GM21367 (cell line): Measurements from ENCODE around the gene SMG6.
"Not testable (repeated sequence)": the region's sequence is repeated elsewhere in the genome, so short reads cannot be mapped to it uniquely, and the experiment has no call there.

ENCODE experiments used
- ATAC-seq: cut with Tn5 transposase; IDR thresholded peaks from one replicate; pipeline ENCODE4 v1.9.1; 2021; ENCODE audit not compliant: unreplicated experiment

SMG6 gene

DNA sequence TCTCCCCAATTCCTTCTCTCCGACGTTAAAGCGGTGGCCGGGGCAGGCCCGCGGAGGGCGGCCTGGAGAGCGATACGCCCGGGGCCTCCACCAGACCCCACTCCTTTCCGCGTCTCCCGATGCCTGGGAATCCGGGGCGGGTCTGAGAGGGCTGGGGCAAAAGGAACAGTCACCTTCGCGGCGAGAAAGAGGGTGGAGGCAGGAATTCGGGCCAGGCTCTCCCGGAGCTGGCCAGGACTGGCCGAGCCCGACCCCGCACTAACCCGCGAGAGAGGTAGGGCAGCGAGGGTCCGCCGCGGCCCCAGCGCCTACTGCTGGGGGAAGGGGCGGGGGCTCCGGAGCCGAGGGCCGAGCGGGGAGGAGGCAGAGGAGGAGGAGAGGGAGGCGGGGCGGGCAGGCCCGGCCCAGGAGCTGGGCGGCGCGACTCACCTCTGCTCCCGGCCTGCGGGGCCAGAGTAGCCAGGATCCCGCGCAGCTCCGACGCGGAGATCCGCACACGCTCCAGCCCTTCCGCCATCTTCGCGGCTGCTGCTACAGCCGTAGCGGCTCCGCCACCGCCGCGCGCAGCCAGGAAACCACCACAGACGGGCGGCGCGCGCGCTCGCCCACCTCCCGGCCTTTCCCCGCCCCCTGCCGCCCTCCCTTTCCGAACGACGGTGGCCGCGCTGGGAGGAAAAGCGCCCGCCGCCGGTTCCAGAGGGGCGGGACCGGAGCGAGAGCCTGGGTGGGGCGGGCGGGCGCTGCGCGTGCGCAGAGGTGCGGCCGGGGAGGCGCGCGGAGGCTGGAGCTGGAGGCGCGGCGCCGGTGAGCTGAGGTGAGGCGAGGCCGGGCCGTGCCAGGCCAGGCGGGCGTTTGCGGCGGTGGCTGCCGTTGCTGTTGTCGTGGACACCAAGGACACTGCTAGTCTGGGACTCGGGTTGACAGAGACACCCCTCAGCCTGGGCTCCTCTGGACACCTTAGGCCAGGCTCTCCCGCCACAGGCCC is at the start of gene SMG6, which contains the start of gene SRR:
SMG6 (minus strand) TSS at position 582 of the 985 bp plus-strand sequence; CDS start at position 517, 65 bp downstream.
SRR (plus strand) TSS at position 747 of the 985 bp plus-strand sequence. CDS start 11,611 bp downstream, outside the sequence.
- peak; percentile 70 for ATAC-seq

DNA sequence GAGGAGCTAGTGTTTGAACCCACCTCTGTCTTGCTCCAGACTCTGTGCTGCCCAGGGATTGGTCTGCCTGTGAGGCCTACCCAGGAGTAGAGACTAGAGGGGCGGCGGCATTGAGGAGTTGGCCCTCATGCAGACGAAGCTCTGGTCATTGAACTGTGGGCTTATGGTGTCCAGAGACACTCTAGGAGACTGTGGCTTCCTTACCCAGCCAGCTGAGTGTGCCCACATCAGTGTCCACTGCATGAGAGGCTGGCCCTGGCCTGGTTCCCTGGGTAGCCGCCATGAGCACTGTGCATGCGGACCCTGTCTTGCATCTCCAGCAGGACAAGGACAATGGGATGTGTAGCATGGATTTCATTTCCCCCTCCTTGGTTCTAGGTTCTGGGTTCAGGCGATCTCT is 47.7 kb upstream of the SMG6 start:
- no peak for ATAC-seq

DNA sequence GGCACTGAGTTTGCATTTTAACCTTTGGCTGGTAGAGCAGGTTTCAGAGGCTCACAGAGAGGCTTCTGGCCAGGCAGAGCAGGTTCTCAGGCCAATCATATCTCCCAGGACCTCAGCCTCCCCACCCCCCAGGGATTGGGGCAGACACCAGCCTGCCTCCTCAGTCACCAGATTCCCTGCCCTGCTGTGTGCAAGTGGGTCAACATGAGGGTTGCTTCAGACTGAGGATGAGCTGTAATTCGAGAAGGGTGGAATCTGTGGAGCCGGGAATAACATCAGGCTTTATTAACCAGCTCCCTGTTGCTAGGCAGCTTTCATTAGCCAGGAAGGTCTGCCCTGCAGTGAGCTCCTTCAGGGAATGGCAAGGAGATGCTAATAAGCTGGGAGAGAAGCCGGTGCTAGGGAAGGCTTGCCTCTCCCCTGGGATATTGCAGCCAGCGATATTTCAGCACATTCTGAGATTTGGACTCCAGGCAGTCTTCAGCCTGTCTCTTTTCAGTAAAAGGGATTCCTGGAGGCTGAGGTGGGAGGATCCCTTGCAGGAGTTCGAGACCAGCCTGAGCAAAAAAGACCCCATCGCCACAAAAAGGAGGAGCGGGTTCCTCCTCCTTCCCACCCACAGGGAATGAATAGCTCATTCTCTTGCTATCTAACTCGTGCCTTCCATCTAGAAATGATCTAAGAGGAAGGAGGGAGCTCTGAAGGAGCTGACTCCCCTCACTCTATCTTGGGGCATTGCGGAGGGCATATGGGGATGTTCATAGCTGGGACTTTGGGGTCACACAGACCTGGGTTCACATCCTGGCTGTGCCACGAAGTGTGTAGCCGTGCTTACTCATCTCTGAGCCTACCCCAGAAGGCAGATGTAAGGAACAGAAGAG is 44.5 kb upstream of the SMG6 start:
- ATAC-seq, result no peak

DNA sequence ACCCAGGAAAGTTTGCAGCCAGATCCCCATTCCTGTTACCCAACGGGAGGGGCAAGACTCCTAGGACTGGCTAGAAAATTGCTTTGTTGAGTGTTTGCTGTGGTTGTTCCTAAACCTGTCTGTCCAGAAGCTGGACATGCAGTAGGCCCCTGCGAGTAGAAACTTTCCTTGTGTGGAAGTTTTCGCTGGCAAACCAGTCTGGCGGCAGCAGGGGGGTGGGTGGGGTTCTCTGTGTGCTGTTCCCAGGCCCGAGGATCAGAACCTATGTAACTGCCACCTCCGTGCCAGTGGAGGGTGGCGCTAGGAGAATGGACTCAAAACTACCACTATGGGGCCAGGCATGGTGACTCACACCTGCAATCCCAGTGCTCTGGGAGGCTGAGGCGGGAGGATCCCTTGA is 42.9 kb upstream of the SMG6 start:
- no peak for ATAC-seq

DNA sequence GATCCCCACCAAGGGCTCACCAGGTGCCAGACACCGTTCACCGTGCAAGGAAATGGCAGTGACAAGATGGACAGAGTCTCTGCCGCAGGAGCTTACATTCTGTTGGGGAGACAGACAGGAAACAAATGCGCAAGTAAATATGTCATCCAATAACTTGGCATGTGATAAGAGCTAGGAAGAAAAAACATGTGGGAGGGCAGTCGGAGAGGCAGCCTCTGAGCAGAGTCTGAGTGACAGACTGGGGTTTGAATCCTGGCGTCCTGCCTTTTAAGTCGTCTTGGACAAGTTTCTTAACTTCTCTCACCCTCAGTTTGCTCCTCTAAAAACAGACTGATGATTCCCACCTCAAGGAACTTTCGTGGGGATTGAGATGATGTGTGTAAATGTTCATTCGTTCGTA is 40.9 kb upstream of the SMG6 start:
- ATAC-seq, result no peak

DNA sequence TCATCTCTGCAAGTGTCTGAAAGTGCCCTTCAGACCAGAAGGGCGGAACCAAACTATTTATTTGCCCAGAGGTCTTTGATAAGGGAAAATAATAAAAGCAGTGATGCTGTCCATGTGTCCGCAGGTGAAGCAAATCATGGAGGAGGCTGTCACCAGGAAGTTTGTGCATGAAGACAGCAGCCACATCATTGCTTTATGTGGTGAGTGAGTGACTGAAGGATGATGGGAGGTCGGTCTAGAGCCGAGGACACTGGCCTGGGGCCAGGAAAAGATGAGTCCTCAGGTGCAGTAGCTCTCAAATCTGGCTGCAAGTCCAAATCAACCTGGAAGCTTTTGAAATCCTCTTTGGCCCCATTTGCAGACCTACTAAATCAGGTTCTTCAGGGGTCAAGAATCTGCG is 39.8 kb upstream of the SMG6 start:
- ATAC-seq, result no peak

DNA sequence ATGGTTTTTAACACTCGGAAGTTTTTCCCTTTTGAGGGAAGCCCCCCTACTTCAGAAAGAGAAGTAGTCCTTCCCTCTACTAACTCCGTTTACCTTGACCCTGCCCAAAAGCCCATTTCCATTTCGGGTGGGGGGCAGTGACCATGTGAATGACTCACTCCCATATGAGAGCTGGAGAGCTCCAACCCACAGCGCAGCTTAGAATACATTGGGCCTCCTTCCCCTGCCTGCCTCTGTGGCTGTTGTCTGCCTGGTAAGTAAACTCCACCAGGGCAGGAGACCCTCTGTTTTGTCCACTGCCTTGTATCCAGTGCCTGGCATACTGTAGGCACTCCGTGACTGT is 34.7 kb upstream of the SMG6 start:
- ATAC-seq, result no peak

- no peak for ATAC-seq
Observed at GRCh38 chr17:2337544-2338314, 34.1 kb upstream of the SMG6 start.

- ATAC-seq, result no peak
Observed at GRCh38 chr17:2336852-2337543, 33.4 kb upstream of the SMG6 start, which contains the start of gene SGSM2. SGSM2 (plus strand) TSS chr17:2337501; CDS start chr17:2337689, 188 bp downstream.

DNA sequence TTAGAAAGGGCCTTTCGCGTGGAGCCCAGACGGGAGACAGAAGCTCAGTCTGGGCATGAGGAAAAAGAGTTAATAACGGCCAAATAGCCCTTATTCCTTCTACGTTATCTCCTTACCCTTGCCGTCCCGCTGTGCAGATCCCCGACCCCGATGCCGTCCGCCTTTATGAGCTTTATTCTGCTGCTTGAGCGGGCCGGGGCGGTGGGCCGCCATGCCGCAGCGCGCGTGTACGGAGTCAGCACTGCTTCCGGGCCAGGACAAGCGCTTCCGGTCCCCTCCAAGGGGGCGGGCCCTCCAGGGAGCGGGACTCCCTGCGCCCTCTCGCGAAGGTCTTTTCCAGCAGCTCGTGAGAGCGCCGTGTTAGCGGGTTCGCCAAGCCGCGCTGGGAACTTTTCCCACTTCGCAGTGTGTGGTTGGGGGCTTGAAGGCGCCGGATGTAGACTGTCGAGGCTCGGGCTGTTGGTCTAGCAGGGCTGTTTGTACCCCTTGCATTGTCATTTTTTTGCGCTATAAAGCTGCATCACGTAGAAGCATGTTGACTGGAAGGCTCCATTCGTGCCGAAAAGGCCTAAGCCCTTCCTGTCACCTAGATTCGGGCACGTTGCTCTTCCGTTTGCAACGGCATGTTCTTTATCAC is 32.7 kb upstream of the SMG6 start, which contains the start of gene TSR1:
TSR1 (minus strand) TSS at position 243 of the 637 bp plus-strand sequence; CDS start at position 213, 30 bp downstream.
- peak; percentile 81 for ATAC-seq

- ATAC-seq, result no peak
Observed at GRCh38 chr17:2335726-2336214, 32.2 kb upstream of the SMG6 start.

DNA sequence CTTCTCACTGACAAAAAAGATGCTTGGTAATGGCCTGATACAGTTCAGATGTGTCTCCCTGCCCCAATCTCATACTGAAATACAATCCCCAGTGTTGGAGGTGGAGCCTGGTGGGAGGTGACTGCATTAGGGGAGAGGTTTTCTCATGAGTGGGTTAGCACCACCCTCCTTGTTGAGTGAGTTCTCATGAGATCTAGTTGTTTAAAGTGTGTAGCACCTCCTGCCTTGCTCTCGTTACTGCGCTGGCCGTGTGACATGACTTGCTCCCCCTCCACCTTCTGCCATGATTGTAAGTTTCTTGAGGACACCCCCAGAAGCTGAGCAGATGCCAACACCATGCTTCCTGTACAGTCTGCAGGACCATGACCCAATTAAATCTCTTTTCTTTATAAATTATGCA is 27.7 kb upstream of the SMG6 start:
- ATAC-seq, result no peak

DNA sequence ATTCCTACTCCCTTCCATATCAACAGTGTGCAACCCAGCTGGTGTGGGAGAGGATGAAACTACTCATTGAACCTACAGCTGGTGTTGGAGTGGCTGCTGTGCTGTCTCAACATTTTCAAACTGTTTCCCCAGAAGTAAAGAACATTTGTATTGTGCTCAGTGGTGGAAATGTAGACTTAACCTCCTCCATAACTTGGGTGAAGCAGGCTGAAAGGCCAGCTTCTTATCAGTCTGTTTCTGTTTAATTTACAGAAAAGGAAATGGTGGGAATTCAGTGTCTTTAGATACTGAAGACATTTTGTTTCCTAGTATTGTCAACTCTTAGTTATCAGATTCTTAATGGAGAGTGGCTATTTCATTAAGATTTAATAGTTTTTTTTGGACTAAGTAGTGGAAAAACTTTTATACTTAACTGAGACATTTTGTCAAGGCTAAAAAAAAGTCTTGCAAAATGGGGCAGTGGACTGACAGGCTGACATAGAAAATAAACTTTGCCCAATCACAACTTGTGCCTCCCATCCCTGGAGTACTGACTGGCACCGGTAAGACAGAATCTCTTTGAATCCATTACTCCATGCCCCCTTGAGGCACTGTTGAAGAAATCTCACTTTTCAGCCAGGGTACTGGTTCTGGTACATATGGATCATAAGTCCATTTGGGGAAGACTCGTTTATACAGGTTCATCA is 20.2 kb upstream of the SMG6 start:
- ATAC-seq, result no peak

GRCh38 chr17:2321399-2321798 is 17.8 kb upstream of the SMG6 start:
- no peak for ATAC-seq

- ATAC-seq, result no peak
Observed at GRCh38 chr17:2319051-2319450, 15.5 kb upstream of the SMG6 start.

DNA sequence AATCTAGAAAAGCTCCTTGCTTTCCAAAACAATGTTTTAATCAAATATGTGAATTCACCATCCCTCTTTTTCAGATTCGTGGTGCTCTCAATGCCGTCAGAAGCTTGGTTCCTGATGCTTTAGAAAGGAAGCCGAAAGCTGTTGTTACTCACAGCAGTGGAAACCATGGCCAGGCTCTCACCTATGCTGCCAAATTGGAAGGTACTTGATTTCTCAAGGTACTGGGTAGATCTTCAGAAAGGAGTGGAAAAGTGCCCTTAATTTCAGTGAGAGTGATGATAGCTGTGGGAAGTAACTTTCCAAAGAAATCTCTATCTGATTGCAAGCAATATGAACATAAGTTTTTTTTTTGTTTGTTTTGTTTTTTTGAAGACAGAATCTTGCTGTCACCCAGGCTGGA is 14.2 kb upstream of the SMG6 start:
- no peak for ATAC-seq

DNA sequence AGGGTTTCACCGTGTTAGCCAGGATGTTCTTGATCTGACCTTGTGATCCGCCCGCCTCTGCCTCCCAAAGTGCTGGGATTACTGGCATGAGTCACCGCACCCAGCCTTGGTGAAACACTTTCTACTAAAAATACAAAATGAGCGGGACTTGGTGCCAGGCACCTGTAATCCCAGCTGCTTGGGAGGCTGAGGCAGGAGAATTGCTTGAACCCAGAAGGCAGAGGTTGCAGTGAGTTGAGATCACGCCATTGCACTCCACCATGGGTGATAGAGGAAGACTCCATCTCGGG is 13.3 kb upstream of the SMG6 start:
- ATAC-seq, result not testable (repeated sequence)

GRCh38 chr17:2312736-2313135 is 9.2 kb upstream of the SMG6 start:
- ATAC-seq, result no peak
